Superior temporal gyrus (tissue), 1 donor: ENCODE measurements around the gene GNPTG.
A peak's percentile ranks its signal among the peaks of the same experiment; 100 is the strongest.

Experiments
- DNase-seq: peaks from one replicate; pipeline ENCODE4 v3.0.0-alpha.2; 2016; ENCODE audit errors: extremely low spot score

GNPTG gene

DNA sequence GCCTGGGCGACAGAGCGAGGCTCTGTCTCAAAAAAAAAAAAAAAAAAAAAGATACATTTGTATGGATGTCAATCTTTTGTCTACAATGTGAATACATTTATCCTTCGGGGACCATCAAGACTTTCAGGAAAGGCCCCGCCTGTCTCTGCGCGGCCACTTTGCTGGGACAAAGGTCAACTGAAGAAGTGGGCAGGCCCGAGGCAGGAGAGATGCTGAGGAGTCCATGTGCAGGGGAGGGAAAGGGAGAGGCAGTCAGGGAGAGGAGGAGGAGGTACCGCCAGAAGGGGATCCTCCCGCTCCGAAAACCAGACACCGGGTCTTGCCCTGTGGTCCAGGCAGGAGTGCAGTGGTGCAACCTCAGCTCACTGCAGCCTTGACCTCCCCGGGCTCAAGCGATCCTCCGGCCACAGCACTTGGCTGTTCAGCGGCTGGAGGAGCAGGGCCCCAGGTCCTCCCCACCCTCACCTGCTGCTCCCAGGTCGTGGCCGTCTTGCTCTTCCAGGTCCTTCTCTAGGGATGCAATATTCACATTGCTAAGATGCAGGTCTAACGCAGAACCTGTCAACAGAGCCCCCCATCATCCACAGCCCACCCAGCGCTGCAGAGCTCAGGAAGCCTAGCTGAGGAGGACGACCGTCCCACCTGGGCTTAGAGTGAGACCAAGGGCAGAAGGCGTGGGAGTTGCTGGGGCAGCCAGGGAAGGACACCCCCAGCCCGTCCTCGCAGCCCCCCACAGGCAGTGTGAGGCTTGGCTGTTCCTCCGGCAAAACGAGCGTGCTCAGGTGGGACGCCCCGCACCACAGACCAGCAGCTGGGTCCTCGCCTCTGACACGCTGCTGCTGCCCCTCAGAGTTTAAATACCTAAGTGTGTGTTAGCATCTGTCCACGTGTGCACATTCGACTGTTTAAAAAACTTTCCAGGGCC is 19.6 kb downstream of the GNPTG start:
- DNase-seq = no peak

DNA sequence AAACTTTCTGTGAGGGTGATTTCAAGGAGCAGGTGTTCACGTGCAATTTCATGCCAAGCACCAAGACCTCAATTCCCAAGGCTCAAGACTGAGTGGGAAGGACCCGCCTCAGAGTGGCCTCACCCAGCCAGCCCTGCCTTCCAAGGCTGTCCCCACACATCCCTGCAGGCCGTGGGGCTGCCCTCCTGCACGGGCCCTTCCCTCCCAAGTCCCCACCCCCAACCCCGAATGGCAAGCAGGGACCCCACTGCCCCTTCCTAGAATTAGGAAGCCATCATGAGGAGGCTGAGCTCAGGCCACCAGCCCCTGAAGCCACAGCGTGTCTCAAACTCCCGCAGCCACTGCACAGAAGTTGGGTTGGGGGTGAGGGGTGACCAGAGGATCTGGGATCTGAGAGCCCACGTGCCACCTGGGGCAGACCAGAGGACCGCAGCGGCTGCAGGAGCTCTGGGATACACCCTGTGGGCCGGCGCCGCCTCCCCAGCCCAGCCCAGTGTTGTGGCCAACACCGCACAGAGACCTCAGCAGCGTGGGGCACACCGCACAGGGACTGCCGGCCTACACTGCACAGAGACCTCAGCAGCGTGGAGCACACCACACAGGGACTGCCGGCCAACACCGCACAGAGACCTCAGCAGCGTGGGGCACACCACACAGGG is 20.7 kb downstream of the GNPTG start:
- no peak for DNase-seq

DNA sequence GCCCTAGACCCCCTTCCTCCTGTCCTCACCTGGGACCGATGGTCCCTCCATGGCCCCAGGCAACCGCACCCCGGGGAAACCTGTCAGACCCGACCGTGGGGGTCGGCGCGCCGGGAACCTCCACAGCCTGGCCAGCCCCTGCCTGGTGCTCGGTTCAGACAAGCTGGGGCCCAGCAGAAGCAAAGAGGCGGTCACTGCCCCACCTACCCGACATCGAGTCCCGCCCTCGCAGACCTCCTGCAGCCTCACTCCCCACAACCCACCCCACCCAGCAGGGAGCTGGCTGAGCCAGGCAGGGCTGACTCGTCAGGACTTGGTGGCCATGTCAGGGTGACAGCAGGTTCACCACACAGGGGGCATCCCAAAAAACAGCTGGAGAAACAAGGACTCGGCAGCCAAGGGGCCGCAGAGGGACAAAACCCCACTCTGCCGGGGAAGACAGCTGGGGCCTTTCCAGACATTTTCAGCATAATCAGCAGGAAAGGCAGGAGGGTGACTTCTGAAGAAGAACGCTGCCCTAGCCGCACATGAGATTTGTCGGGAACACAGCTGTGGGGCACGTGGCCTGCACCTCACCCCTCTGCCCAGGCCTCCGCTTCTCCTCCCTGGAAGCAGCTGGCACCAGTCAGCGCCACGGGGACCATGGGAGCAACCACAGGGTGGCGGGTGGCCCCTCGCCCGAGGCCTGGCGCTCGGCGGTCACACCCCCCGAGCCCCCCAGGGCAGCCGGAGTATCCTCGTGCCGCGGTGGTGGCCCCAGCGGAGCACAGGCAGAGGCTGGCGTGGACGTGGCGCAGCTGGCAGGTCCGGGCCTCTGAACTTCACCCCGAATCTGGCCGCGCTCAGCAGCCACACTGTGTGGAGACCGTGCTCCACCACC is 22.9 kb downstream of the GNPTG start:
- DNase-seq = no peak

DNA sequence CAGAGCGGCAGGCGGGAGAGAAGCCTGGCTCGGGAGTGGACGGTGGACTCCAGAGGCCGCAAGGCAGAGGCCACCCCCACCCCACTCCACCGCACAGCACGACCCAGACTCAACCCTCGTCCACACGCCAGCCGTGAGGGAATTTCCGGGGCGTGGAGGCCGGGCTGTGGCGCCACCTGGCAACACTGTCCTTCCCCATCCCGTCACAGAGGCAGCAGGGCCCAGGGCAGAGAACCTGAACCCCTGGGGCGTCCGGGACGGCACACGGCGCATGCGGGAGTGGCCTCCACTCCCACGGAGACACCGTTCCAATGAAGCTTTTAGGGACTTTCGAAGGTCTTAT is 23.5 kb downstream of the GNPTG start:
- no peak for DNase-seq

- no peak for DNase-seq
Measured at GRCh38 chr16:1375741-1376410, 24.1 kb downstream of the GNPTG start.

DNA sequence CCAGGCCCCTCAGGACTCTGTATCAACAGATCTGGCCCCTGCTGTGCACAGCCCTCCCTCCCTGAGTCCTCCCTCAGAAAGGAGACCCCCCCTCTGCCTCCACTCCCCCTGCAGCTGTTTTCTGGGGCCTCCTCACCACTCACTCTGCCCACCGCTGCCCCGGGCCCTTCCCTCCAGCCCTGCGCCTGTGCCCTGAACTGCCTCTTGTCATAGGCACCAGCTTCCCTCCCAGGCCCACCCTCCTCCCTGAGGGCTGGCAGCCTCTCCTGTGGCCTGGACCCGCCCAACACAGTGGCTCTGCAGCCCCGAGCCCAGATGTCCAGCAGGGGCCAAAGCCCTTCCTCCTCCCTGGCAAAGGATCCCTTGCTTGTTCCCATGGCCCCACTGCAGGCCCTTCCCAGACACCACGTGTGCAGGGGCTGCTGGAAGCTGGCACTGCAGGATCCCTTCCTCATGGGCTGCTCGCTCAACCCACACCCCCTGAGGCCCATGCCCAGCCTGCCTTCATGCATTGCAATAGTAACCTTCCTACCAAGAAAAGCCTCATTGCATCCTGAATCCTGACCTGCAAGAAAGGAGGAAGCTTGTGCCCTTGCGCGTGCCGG is 25.8 kb downstream of the GNPTG start:
- DNase-seq = peak; percentile 28

DNA sequence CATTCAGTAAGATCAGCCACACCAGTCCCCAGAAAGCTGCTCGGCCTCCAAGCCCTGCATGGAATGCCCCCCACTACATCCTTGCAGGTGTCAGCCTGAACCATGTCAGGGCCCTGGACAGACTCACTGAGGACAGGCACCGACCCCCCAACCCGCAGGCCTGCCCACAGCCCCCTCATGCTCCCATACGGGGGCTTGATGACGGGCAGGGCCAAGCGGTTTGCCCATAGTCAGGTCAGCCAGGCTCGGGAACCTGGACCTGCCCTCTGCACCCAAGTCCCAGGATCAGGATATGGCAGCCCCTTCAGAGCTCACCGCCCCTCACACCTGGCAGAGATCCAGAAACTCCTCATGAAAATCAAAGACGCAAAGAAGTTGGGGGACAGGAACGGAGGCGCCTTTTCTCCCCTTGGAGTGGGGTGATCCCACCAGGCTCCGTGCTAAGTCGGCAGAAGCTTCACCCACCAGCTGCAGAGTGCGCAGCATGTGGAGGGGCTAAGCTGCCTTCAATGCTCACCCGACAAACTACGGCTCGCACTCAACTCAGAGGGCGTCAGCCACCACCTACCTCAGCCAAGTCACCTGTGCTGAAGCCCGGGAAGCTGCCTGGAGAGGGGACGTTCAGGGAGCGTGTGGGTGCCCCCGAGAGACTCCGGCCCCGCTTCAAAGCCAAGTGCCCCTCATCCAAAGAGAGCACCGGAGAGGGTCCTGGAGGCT is 26.5 kb downstream of the GNPTG start:
- no peak for DNase-seq

GRCh38 chr16:1378804-1379303 is 27.1 kb downstream of the GNPTG start:
- no peak for DNase-seq

- no peak for DNase-seq
Measured at GRCh38 chr16:1379304-1380076, 27.8 kb downstream of the GNPTG start.

DNA sequence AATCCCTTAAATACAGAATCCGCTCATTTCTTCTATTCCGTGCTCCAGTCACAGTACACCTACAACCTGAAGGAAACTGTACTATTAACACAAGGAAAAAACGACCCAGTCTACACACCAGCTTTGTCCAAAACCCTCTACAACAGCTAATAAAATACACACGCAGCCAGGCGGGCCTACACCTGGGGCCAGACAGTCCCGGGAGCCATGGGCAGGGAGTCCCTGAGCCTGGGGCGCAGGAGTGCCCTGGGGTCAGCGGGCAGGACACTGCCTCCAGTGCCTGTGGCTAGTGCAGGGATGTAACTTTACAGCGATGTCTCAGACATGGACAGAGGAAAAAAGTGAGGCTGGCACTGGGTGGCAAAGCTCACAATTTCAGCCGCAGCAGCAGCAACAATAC is 28.5 kb downstream of the GNPTG start:
- no peak for DNase-seq

GRCh38 chr16:1381612-1382406 is 30.1 kb downstream of the GNPTG start:
- DNase-seq = no peak

- no peak for DNase-seq
Measured at GRCh38 chr16:1383556-1383955, 31.8 kb downstream of the GNPTG start.

GRCh38 chr16:1385232-1385631 is 33.5 kb downstream of the GNPTG start:
- DNase-seq = no peak

DNA sequence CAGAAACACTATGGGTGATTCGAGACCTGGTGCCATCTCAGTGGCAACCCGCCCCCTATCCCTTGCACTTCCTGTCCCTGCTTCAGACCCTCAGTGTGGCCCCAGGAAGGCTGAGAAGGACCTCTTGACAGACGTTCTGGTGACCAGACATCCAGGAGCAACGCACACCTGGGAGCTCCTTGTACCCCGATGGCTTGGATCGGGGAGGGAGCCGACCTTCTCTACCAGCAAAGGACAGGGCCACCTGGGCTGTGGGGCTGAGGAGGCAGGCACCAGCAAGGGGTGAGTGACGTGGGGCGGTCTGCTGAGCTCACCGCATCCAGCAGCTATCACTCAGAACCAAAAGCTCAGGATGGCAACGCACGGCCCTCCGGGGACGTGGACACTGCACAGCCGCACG is 35.6 kb downstream of the GNPTG start:
- no peak for DNase-seq

- no peak for DNase-seq
Measured at GRCh38 chr16:1389762-1390161, 38.0 kb downstream of the GNPTG start.

GRCh38 chr16:1390239-1390779 is 38.6 kb downstream of the GNPTG start:
- DNase-seq = no peak

DNA sequence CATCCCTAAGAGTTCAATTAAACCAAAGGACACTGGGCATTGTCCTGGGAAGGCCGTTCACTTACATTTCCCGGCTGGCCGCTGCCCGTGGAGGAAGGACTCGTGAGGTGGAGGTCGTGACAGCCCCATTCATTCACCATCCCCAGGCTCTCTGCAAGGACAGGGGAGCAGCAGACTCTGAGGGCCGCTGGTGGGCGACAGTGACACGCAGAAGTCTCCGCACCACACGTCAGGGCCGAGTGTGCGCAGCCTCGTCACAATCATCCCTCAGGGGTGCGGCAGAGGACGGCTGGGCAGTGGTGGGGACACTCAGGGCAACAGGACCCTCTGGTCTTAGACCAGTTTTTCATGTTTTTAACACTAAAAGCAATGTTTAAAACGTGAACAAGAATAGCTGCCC is 41.1 kb downstream of the GNPTG start:
- no peak for DNase-seq

- DNase-seq = no peak
Measured at GRCh38 chr16:1393613-1394176, 42.0 kb downstream of the GNPTG start.
